PC-3 (cell line): Measurements from ENCODE around the gene HNRNPAB. TPM values are rescaled to one million over a fixed set of nuclear protein-coding genes. Genes with fewer than 3 reads are reported as not detected.

Source experiments
- ATAC-seq: fragments of 200-7000 bp; cut with Tn5 transposase; 2 replicates; pipeline ENCODE4 v1.9.1; 2020; ENCODE audit warnings: mild to moderate bottlenecking, moderate library complexity
- BruUV-seq: library from RNA; stranded (reverse); fragments of 400-500 nt; replicated peaks from 2 replicates; lab custom pipeline; 2021; lab: Mats Ljungman, UMichigan
- CTCF ChIA-PET: fragments of 300-600 bp; sonication (Branson Sonifier 250); formaldehyde crosslinking; loops from one replicate; lab custom pipeline; 2022; ENCODE audit warnings: antibody characterized with exemption; lab: Charles Lee
- POLR2A ChIA-PET: fragments of 300-600 bp; sonication (Branson Sonifier 250); formaldehyde crosslinking; loops from one replicate; lab custom pipeline; 2022; ENCODE audit warnings: antibody characterized with exemption; ENCODE audit not compliant: unreplicated experiment; lab: Charles Lee
- DNase-seq: peaks from one replicate; pipeline ENCODE4 v3.0.0-alpha.2; 2015
- H2AFZ ChIP-seq: fragments of 300-600 bp; sonication (generic); 2 replicates; pipeline ENCODE4 v1.6.0; 2016; ENCODE audit warnings: antibody characterized with exemption, low read length
- H3F3A ChIP-seq: fragments of 300-600 bp; sonication (generic); one replicate; pipeline ENCODE4 v1.6.0; 2017; ENCODE audit warnings: antibody characterized with exemption, low read length, control low read depth, mild to moderate bottlenecking; ENCODE audit not compliant: unreplicated experiment
- H3K27ac ChIP-seq: fragments of 300-600 bp; sonication (generic); 2 replicates; pipeline ENCODE4 v1.5.1; 2016; ENCODE audit warnings: mild to moderate bottlenecking, low read length
- H3K27me3 ChIP-seq: fragments of 300-600 bp; sonication (generic); 2 replicates; pipeline ENCODE4 v1.6.1; 2016; ENCODE audit warnings: low read length, mixed read lengths
- H3K36me3 ChIP-seq: fragments of 300-600 bp; sonication (generic); 2 replicates; pipeline ENCODE4 v1.6.1; 2016; ENCODE audit warnings: low read depth, mixed run types, low read length, mixed read lengths
- H3K4me1 ChIP-seq: fragments of 300-600 bp; sonication (generic); 2 replicates; pipeline ENCODE4 v1.5.1; 2016; ENCODE audit warnings: low read length; ENCODE audit not compliant: insufficient read depth
- H3K4me2 ChIP-seq: fragments of 300-600 bp; sonication (generic); 2 replicates; pipeline ENCODE4 v1.6.0; 2016; ENCODE audit warnings: low read length
- H3K4me3 ChIP-seq: fragments of 300-600 bp; sonication (generic); 2 replicates; pipeline ENCODE4 v1.5.1; 2016; ENCODE audit warnings: mild to moderate bottlenecking, low read length, mixed read lengths
- H3K79me2 ChIP-seq: fragments of 300-600 bp; sonication (generic); 2 replicates; pipeline ENCODE4 v1.6.1; 2017; ENCODE audit warnings: low read length, mixed read lengths
- H3K9ac ChIP-seq: fragments of 300-600 bp; sonication (generic); 2 replicates; pipeline ENCODE4 v1.6.0; 2016; ENCODE audit warnings: mild to moderate bottlenecking, low read length
- H3K9me2 ChIP-seq: fragments of 300-600 bp; sonication (generic); replicated peaks from 2 replicates; pipeline ENCODE4 v1.6.1; 2016; ENCODE audit warnings: mixed run types, low read length, mixed read lengths
- H3K9me3 ChIP-seq: fragments of 300-600 bp; sonication (generic); 2 replicates; pipeline ENCODE4 v1.6.1; 2016; ENCODE audit warnings: low read length, mixed read lengths
- H4K20me1 ChIP-seq: fragments of 300-600 bp; sonication (generic); 2 replicates; pipeline ENCODE4 v1.6.1; 2016; ENCODE audit warnings: low read length, mixed read lengths
- CTCF ChIP-seq: fragments of 300-600 bp; sonication (generic); conservative IDR thresholded peaks from 2 replicates; pipeline ENCODE4 v1.5.1; 2017; ENCODE audit warnings: antibody characterized with exemption, low read depth, mild to moderate bottlenecking, low read length
- EZH2 ChIP-seq: fragments of 300-600 bp; sonication (generic); IDR thresholded peaks from one replicate; pipeline ENCODE4 v1.6.1; 2017; ENCODE audit warnings: antibody characterized with exemption, mild to moderate bottlenecking, low read length; ENCODE audit not compliant: unreplicated experiment
- EZH2phosphoT487 ChIP-seq: fragments of 300-600 bp; sonication (generic); IDR thresholded peaks from 2 replicates; pipeline ENCODE4 v1.6.1; 2018; ENCODE audit warnings: mild to moderate bottlenecking, antibody characterized with exemption, low read length, borderline replicate concordance
- intact Hi-C: fragments of 100-400 bp; cut with micrococcal nuclease; formaldehyde crosslinking; loops from 2 replicates; pipeline ENCODE4 v1.9.0; 2023
- total RNA-seq: library from RNA; depleted of rRNA; stranded (reverse); fragments of >200 nt; gene quantifications from 2 replicates; pipeline ENCODE4 v1.2.3, GENCODE V29; 2014

HNRNPAB gene
- total RNA-seq, 1 experiment from 2014 or later: 231 TPM

DNA sequence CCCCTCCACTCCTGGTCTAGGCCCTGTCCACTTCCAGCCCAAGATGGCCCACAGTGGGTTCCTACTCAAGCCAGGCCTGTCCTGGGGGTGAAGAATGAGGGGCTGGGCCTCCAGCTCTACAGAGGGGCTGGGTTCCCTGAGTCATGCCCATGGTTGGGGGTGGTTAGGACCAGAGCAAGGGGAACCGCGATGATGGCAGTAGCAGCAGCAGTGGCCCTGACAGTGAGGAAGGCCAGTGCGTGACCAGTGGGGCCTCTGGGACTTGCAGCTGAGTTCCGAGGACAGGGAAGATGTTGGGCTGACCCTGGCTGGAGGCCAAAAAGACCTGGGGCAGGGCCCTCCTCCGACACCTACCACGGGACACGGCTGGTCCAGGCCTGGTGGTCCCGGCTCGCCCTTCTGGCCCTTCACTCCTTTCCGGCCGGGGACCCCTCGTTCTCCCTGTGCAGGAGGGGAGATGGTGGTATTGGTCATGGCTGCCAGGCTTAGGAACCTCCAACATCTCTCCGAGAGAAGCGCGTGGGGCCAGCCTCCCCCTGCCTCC lies 37.4 kb downstream of the HNRNPAB start:
- no peaks in the 10 kb centered on the region for H3K9me3 ChIP-seq
- ChIA-PET CTCF (no interaction called here), POLR2A (no interaction called here)
- no peaks in the 10 kb centered on the region for H4K20me1 ChIP-seq
- intact Hi-C loops: no loop called here
- H3K27ac ChIP-seq: no peak overlapping the region
- H3F3A ChIP-seq: no peaks in the 10 kb centered on the region
- H3K27me3 ChIP-seq: no peaks in the 10 kb centered on the region
- no peak overlapping the region for H3K4me3 ChIP-seq
- no peaks in the 10 kb centered on the region for H3K9me2 ChIP-seq
- peaks cover 9% of the 10 kb centered on the region; the same call in 1 of the 2 replicates for H3K4me1 ChIP-seq
- no peak for DNase-seq
- no peaks in the 10 kb centered on the region for H3K79me2 ChIP-seq
- no TSS peak for BruUV-seq
- H3K9ac ChIP-seq: no peak overlapping the region
- TF ChIP-seq EZH2 (no peak), EZH2phosphoT487 (no peak), CTCF (no peak)
- no peak overlapping the region for H3K4me2 ChIP-seq
- ATAC-seq: no peak
- no peaks in the 10 kb centered on the region for H3K36me3 ChIP-seq
- no peak overlapping the region for H2AFZ ChIP-seq

GRCh38 chr5:178242416-178242815 lies 38.1 kb downstream of the HNRNPAB start:
- intact Hi-C loops: no loop called here
- Histone ChIP-seq H4K20me1 (no peaks in the 10 kb centered on the region), H3K36me3 (no peaks in the 10 kb centered on the region), H3K9ac (no peak overlapping the region), H3K4me3 (no peak overlapping the region), H2AFZ (no peak overlapping the region), H3K4me2 (no peak overlapping the region), H3K4me1 (peaks cover 4% of the 10 kb centered on the region; the same call in 1 of the 2 replicates), H3K9me3 (no peaks in the 10 kb centered on the region), H3F3A (no peaks in the 10 kb centered on the region), H3K27ac (no peak overlapping the region), H3K79me2 (no peaks in the 10 kb centered on the region), H3K27me3 (no peaks in the 10 kb centered on the region), H3K9me2 (no peaks in the 10 kb centered on the region)
- no TSS peak for BruUV-seq
- no peak for ATAC-seq
- POLR2A ChIA-PET: no interaction called here
- DNase-seq: no peak
- TF ChIP-seq EZH2phosphoT487 (no peak), CTCF (no peak), EZH2 (no peak)
- CTCF ChIA-PET: no interaction called here

DNA sequence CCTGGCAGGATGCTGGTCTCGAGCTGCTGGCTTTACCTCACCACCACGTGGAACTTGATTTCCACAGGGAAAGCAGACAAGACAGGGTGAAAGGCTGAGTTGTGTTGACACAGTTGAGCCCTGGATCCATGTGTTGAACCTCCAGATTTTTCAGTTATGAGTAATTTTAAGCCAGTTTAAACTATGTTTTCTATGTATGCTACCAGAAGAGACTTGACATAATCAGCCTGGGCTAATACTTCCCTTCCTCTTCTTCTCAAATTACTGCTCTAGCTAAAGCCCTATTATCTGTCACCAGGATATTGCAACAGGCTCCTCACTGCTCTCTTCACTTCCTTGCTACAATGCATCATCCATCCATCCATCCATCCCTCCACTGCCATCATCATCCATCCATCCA lies 40.2 kb downstream of the HNRNPAB start:
- no peak overlapping the region for H2AFZ ChIP-seq
- H4K20me1 ChIP-seq: no peaks in the 10 kb centered on the region
- H3K27ac ChIP-seq: no peak overlapping the region
- ATAC-seq (no peak), DNase-seq (no peak)
- CTCF ChIA-PET: no interaction called here
- H3K9me3 ChIP-seq: no peaks in the 10 kb centered on the region
- BruUV-seq: no TSS peak
- no peak overlapping the region for H3K9ac ChIP-seq
- no peaks in the 10 kb centered on the region for H3F3A ChIP-seq
- POLR2A ChIA-PET: no interaction called here
- intact Hi-C loops: no loop called here
- no peaks in the 10 kb centered on the region for H3K27me3 ChIP-seq
- no peaks in the 10 kb centered on the region for H3K9me2 ChIP-seq
- H3K79me2 ChIP-seq: no peaks in the 10 kb centered on the region
- H3K36me3 ChIP-seq: no peaks in the 10 kb centered on the region
- no peaks in the 10 kb centered on the region for H3K4me1 ChIP-seq
- no peak overlapping the region for H3K4me2 ChIP-seq
- TF ChIP-seq EZH2phosphoT487: no peak
- no peak for TF ChIP-seq CTCF
- no peak for TF ChIP-seq EZH2
- no peak overlapping the region for H3K4me3 ChIP-seq
